K562 (cell line): Measurements from ENCODE around the gene TMEM217. TPM values are rescaled to one million over a fixed set of nuclear protein-coding genes. Genes with fewer than 3 reads are reported as not detected.

ENCODE experiments used
- CTBP1 ChIP-seq: fragments of 450-650 bp; IDR thresholded peaks from 2 replicates; pipeline ENCODE4 v1.6.1; 2016; ENCODE audit warnings: borderline replicate concordance
- E2F3 ChIP-seq: fragments of 250-450 bp; sonication (Bioruptor Pico); IDR thresholded peaks from 2 replicates; pipeline ENCODE4 v1.4.0; 2020; ENCODE audit warnings: mild to moderate bottlenecking
- FOXK1 ChIP-seq: sonication (generic); formaldehyde crosslinking; IDR thresholded peaks from 2 replicates; pipeline ENCODE4 v1.8.0; 2022; ENCODE audit warnings: missing genetic modification reagents, mild to moderate bottlenecking, borderline replicate concordance
- KLF6 ChIP-seq: fragments of 250-450 bp; sonication (Bioruptor Pico); IDR thresholded peaks from 2 replicates; pipeline ENCODE4 v1.4.0; 2020; ENCODE audit warnings: mild to moderate bottlenecking, moderate library complexity, borderline replicate concordance
- RAD51 ChIP-seq: fragments of 450-650 bp; IDR thresholded peaks from 2 replicates; pipeline ENCODE4 v1.7.1; 2016; ENCODE audit warnings: low read depth, mild to moderate bottlenecking, borderline replicate concordance
- RFX7 ChIP-seq: fragments of 250-450 bp; sonication (Bioruptor Pico); IDR thresholded peaks from 2 replicates; pipeline ENCODE4 v1.5.1; 2021; ENCODE audit warnings: mild to moderate bottlenecking
- SMARCA4 ChIP-seq: fragments of 450-650 bp; IDR thresholded peaks from 2 replicates; pipeline ENCODE4 v1.6.1; 2016
- SMARCA5 ChIP-seq: fragments of 450-650 bp; IDR thresholded peaks from 2 replicates; pipeline ENCODE4 v1.6.1; 2016
- TAF1 ChIP-seq: IDR thresholded peaks from 2 replicates; pipeline ENCODE4 v1.6.1; 2011; ENCODE audit warnings: mild to moderate bottlenecking, low read length, moderate library complexity; ENCODE audit not compliant: insufficient read depth, control insufficient read depth, severe bottlenecking; ENCODE audit errors: extremely low read depth
- TCF3 ChIP-seq: sonication (generic); formaldehyde crosslinking; IDR thresholded peaks from 2 replicates; pipeline ENCODE4 v1.4.0; 2020; ENCODE audit warnings: mild to moderate bottlenecking, missing genetic modification reagents
- ZBTB8A ChIP-seq: fragments of 450-650 bp; IDR thresholded peaks from 2 replicates; pipeline ENCODE4 v1.6.1; 2018; ENCODE audit warnings: mild to moderate bottlenecking, moderate library complexity; ENCODE audit not compliant: partially characterized antibody
- ZNF184 ChIP-seq: sonication (generic); formaldehyde crosslinking; IDR thresholded peaks from 2 replicates; pipeline ENCODE4 v1.5.0; 2020; ENCODE audit warnings: missing genetic modification reagents
- ZNF224 ChIP-seq: sonication (generic); formaldehyde crosslinking; IDR thresholded peaks from 2 replicates; pipeline ENCODE4 v1.8.0; 2022; ENCODE audit warnings: mild to moderate bottlenecking, missing genetic modification reagents
- ZNF695 ChIP-seq: fragments of 450-650 bp; formaldehyde crosslinking; IDR thresholded peaks from 2 replicates; pipeline ENCODE4 v1.4.0; 2020; ENCODE audit warnings: mild to moderate bottlenecking, moderate library complexity
- ZNF707 ChIP-seq: fragments of 250-450 bp; sonication (Bioruptor Pico); conservative IDR thresholded peaks from 2 replicates; pipeline ENCODE4 v1.8.0; 2022; ENCODE audit warnings: inconsistent platforms, mild to moderate bottlenecking, moderate library complexity
- polyA plus RNA-seq, 8 experiments: library from polyadenylated mRNA; depleted of rRNA in 4 of 8; stranded (reverse) in 5 of 8; unstranded in 3 of 8; fragments of >200 nt; fragmentation: Nextera tagmentation in 2 of 8; fragmentation: Illumina TruSeq in 1 of 8; extraction: Ambion mirVana in 2 of 8; extraction: Trizol in 1 of 8; gene quantifications; 2 replicates each; pipeline versions ENCODE4 v1.2.1 to v1.2.3, GENCODE V29; 2011 to 2014; ENCODE audit warnings: inconsistent platforms in 1 of 8, missing spikeins in 1 of 8
- total RNA-seq, 7 experiments: library from RNA; depleted of rRNA in 6 of 7; stranded (reverse); fragments of >200 nt in 6 of 7; fragmentation: Illumina TruSeq in 2 of 7; extraction: Trizol in 2 of 7; gene quantifications; 2 replicates each; pipeline versions ENCODE4 v1.2.1 to v1.2.3, GENCODE V29; 2011 to 2021; ENCODE audit warnings: low replicate concordance in 1 of 7
- TF ChIP-seq, protein P1 (sequence below), 2 experiments: fragments of 450-650 bp in 1 of 2; sonication (generic) in 1 of 2; formaldehyde crosslinking in 1 of 2; IDR thresholded peaks; 2 replicates each; pipeline versions ENCODE4 v1.7.1 to v1.9.0; 2016 to 2022; ENCODE audit warnings: inconsistent platforms in 1 of 2, mild to moderate bottlenecking in 1 of 2, missing genetic modification reagents in 1 of 2
- TF ChIP-seq, protein P2 (sequence below): fragments of 250-450 bp; sonication (Bioruptor Pico); IDR thresholded peaks from 2 replicates; pipeline ENCODE4 v1.5.0; 2021

TMEM217 gene
- total and polyA plus RNA-seq, 9 of the 15 experiments (the other 6 are each of a cell fraction or from before 2014, with no cell fraction given), result 1.3 to 8.0 (median 1.9) TPM

DNA sequence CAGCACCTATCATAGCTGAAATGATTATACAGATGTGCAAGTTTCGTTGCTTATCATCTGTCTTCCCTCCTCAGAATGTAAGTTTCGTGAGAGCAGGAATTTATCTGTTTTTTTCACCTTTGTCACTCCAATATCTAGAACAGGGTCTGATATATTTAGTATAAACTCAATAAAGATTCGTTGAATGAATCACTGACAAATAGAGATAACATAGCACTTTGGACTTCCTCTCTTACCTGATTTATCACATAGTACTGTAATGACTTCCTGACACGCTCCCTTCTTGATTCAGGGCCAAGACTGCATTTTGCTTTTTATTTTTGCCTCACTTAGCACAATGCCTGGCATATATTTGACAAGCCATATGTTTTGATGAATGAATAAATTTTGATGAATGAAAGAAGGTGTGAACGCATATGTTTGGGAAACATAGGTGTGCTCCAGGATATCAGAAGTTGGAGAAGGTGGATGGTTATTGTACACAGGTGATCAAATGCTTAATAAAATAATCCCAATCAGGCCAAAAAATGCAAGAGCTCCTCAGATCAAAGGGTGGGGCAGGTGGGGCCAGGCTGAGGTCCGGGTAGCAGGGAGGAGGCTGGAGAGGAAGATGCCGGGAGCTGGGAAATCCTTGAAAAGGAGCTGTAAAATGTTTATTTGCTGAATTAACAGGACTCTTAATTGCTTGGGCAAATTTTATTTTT, 55.0 kb downstream of the TMEM217 start (continued):
- TF ChIP-seq, protein P1, sequence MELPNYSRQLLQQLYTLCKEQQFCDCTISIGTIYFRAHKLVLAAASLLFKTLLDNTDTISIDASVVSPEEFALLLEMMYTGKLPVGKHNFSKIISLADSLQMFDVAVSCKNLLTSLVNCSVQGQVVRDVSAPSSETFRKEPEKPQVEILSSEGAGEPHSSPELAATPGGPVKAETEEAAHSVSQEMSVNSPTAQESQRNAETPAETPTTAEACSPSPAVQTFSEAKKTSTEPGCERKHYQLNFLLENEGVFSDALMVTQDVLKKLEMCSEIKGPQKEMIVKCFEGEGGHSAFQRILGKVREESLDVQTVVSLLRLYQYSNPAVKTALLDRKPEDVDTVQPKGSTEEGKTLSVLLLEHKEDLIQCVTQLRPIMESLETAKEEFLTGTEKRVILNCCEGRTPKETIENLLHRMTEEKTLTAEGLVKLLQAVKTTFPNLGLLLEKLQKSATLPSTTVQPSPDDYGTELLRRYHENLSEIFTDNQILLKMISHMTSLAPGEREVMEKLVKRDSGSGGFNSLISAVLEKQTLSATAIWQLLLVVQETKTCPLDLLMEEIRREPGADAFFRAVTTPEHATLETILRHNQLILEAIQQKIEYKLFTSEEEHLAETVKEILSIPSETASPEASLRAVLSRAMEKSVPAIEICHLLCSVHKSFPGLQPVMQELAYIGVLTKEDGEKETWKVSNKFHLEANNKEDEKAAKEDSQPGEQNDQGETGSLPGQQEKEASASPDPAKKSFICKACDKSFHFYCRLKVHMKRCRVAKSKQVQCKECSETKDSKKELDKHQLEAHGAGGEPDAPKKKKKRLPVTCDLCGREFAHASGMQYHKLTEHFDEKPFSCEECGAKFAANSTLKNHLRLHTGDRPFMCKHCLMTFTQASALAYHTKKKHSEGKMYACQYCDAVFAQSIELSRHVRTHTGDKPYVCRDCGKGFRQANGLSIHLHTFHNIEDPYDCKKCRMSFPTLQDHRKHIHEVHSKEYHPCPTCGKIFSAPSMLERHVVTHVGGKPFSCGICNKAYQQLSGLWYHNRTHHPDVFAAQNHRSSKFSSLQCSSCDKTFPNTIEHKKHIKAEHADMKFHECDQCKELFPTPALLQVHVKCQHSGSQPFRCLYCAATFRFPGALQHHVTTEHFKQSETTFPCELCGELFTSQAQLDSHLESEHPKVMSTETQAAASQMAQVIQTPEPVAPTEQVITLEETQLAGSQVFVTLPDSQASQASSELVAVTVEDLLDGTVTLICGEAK (IDR thresholded peaks at IDR 0.05), result peak; percentile 60; the same call in 1 of the 2 replicates
- TF ChIP-seq, protein P1 (CRISPR knock-in tag; IDR thresholded peaks at IDR 0.05), result no peak
- TF ChIP-seq CTBP1, result no peak; the same call in 1 of the 2 replicates
- no peak; the same call in none of the 2 replicates for TF ChIP-seq TCF3 (CRISPR knock-in tag)
- TF ChIP-seq SMARCA5, result no peak
- no peak for TF ChIP-seq FOXK1 (CRISPR knock-in tag)
- TF ChIP-seq RAD51, result no peak
- no peak for TF ChIP-seq KLF6 (CRISPR knock-in tag)
- no peak for TF ChIP-seq TAF1
- no peak for TF ChIP-seq ZNF695 (CRISPR knock-in tag)
- no peak for TF ChIP-seq ZNF224 (CRISPR knock-in tag)
- TF ChIP-seq E2F3, result no peak
- TF ChIP-seq RFX7, result no peak
- TF ChIP-seq, protein P2, sequence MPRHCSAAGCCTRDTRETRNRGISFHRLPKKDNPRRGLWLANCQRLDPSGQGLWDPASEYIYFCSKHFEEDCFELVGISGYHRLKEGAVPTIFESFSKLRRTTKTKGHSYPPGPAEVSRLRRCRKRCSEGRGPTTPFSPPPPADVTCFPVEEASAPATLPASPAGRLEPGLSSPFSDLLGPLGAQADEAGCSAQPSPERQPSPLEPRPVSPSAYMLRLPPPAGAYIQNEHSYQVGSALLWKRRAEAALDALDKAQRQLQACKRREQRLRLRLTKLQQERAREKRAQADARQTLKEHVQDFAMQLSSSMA (CRISPR knock-in tag), result no peak
- no peak for TF ChIP-seq ZBTB8A
- 0 out of 2 replicates have a peak, but pooled peaks have one; percentile 18 for TF ChIP-seq SMARCA4
- TF ChIP-seq ZNF707 (CRISPR knock-in tag), result no peak
- TF ChIP-seq ZNF184 (CRISPR knock-in tag), result no peak
